IgD-negative memory B cell (primary cell): ENCODE measurements around the gene RRM1. TPM values are rescaled to one million over a fixed set of nuclear protein-coding genes. Genes with fewer than 3 reads are reported as not detected.

ENCODE experiments used
- H3K27ac Mint-ChIP-seq, 3 donors: one replicate each; pipeline ENCODE4 v1.8.0; 2020 to 2022; ENCODE audit warnings: mild to moderate bottlenecking in 3 of 3, mixed read lengths in 3 of 3, moderate library complexity in 1 of 3
- H3K27me3 Mint-ChIP-seq: one replicate; pipeline ENCODE4 v1.8.0; 2021; ENCODE audit warnings: mixed read lengths
- H3K36me3 Mint-ChIP-seq: one replicate; pipeline ENCODE4 v1.8.0; 2020; ENCODE audit warnings: mild to moderate bottlenecking, mixed read lengths
- H3K4me1 Mint-ChIP-seq, 3 donors: one replicate each; pipeline ENCODE4 v1.8.0; 2020 to 2022; ENCODE audit warnings: mixed read lengths in 3 of 3, mild to moderate bottlenecking in 1 of 3
- H3K4me3 Mint-ChIP-seq, 4 donors: one replicate each; pipeline ENCODE4 v1.8.0; 2020 to 2022; ENCODE audit warnings: mild to moderate bottlenecking in 4 of 4, mixed read lengths in 4 of 4, moderate library complexity in 3 of 4
- H3K9me3 Mint-ChIP-seq, 3 donors: one replicate each; pipeline ENCODE4 v1.8.0; 2020 to 2021; ENCODE audit warnings: mixed read lengths in 3 of 3, mild to moderate bottlenecking in 1 of 3
- polyA plus RNA-seq: library from polyadenylated mRNA; unstranded; fragments of 300-500 nt; fragmentation: Illumina TruSeq; gene quantifications from one replicate; pipeline ENCODE4 v1.2.3, GENCODE V29; 2021

The RRM1 gene
- polyA plus RNA-seq, 1 donor from 2014 or later: 16.6 TPM

- no peaks in the 10 kb centered on the region for H3K4me1 Mint-ChIP-seq
- no peak overlapping the region for H3K4me3 Mint-ChIP-seq
- no peak overlapping the region for H3K27ac Mint-ChIP-seq
- peaks cover 3% of the 10 kb centered on the region for H3K36me3 Mint-ChIP-seq
- H3K9me3 Mint-ChIP-seq: no peaks in the 10 kb centered on the region
- peaks cover 3% of the 10 kb centered on the region for H3K27me3 Mint-ChIP-seq
Measured at GRCh38 chr11:4181782-4182721, 87.5 kb downstream of the RRM1 start.

- H3K4me3 Mint-ChIP-seq: no peak overlapping the region
- no peaks in the 10 kb centered on the region for H3K9me3 Mint-ChIP-seq
- peaks cover 0 to 5% (median 5%) of the 10 kb centered on the region in 3 donors for H3K4me1 Mint-ChIP-seq
- H3K36me3 Mint-ChIP-seq: peaks cover 2% of the 10 kb centered on the region
- no peaks in the 10 kb centered on the region for H3K27me3 Mint-ChIP-seq
- H3K27ac Mint-ChIP-seq: no peak overlapping the region
Measured at GRCh38 chr11:4183410-4184057, 88.9 kb downstream of the RRM1 start.

- Mint-ChIP-seq H3K27me3 (no peaks in the 10 kb centered on the region), H3K9me3 (no peaks in the 10 kb centered on the region), H3K4me1 (peaks cover 0 to 5% (median 5%) of the 10 kb centered on the region in 3 donors), H3K36me3 (peaks cover 2% of the 10 kb centered on the region), H3K4me3 (peak overlapping the region in 1 of 4 donors; percentile 57), H3K27ac (no peak overlapping the region)
Measured at GRCh38 chr11:4184163-4184916, 89.7 kb downstream of the RRM1 start.

- peaks cover 2% of the 10 kb centered on the region for H3K36me3 Mint-ChIP-seq
- no peaks in the 10 kb centered on the region for H3K9me3 Mint-ChIP-seq
- peaks cover 0 to 5% (median 5%) of the 10 kb centered on the region in 3 donors for H3K4me1 Mint-ChIP-seq
- peaks cover under 1% of the 10 kb centered on the region for H3K27me3 Mint-ChIP-seq
- no peak overlapping the region for H3K27ac Mint-ChIP-seq
- H3K4me3 Mint-ChIP-seq: peak overlapping the region in 3 of 4 donors; percentile 57 to 79 (median 68)
Measured at GRCh38 chr11:4185561-4185960, 91.0 kb downstream of the RRM1 start.

- Mint-ChIP-seq H3K9me3 (no peaks in the 10 kb centered on the region), H3K27me3 (peaks cover 1% of the 10 kb centered on the region), H3K4me3 (peak overlapping the region; percentile 66 to 89 (median 72)), H3K4me1 (peaks cover 0 to 5% (median 5%) of the 10 kb centered on the region in 3 donors), H3K27ac (no peak overlapping the region), H3K36me3 (peaks cover 2% of the 10 kb centered on the region)
Measured at GRCh38 chr11:4186464-4187054, 92.0 kb downstream of the RRM1 start.

GRCh38 chr11:4187055-4187988 is 92.7 kb downstream of the RRM1 start:
- Mint-ChIP-seq H3K9me3 (no peaks in the 10 kb centered on the region), H3K27ac (no peak overlapping the region), H3K36me3 (peaks cover 2% of the 10 kb centered on the region), H3K27me3 (peaks cover 1% of the 10 kb centered on the region), H3K4me3 (peak overlapping the region; percentile 66 to 89 (median 79)), H3K4me1 (peaks cover 0 to 5% (median 5%) of the 10 kb centered on the region in 3 donors)

Other genes with a start within 250 kb of the RRM1 start
- 22.1 TPM for gene STIM1, start 239.1 kb upstream of the RRM1 start, polyA plus RNA-seq